SK-N-SH (cell line): Measurements from ENCODE around the gene UBLCP1.
A peak's percentile ranks its signal among the peaks of the same experiment; 100 is the strongest.

ENCODE experiments used
- EP300 ChIP-seq, 2 experiments: IDR thresholded peaks; 2 replicates each; pipeline versions ENCODE4 v1.4.0 to v1.6.1; 2012; ENCODE audit warnings: borderline replicate concordance in 1 of 2, low read depth in 1 of 2, low read length in 1 of 2
- FOXJ3 ChIP-seq: sonication (generic); formaldehyde crosslinking; IDR thresholded peaks from 2 replicates; pipeline ENCODE4 v1.5.1; 2020; ENCODE audit warnings: mild to moderate bottlenecking, missing genetic modification reagents
- GABPA ChIP-seq: IDR thresholded peaks from 2 replicates; pipeline ENCODE4 v1.4.0; 2012; ENCODE audit warnings: low read depth, mild to moderate bottlenecking
- JUND ChIP-seq: IDR thresholded peaks from 2 replicates; pipeline ENCODE4 v1.4.0; 2012
- MXI1 ChIP-seq: IDR thresholded peaks from 2 replicates; pipeline ENCODE4 v1.6.1; 2012; ENCODE audit warnings: mild to moderate bottlenecking, low read depth, low read length, improper control_type of control experiment
- POLR2AphosphoS5 ChIP-seq: IDR thresholded peaks from 2 replicates; pipeline ENCODE4 v1.6.1; 2012; ENCODE audit warnings: low read depth, low read length
- RXRA ChIP-seq: IDR thresholded peaks from 2 replicates; pipeline ENCODE4 v1.4.0; 2012; ENCODE audit warnings: low read depth, mild to moderate bottlenecking, borderline replicate concordance
- SMC3 ChIP-seq: IDR thresholded peaks from 2 replicates; pipeline ENCODE4 v1.6.1; 2012; ENCODE audit warnings: low read depth, low read length, improper control_type of control experiment
- TAF1 ChIP-seq: IDR thresholded peaks from 2 replicates; pipeline ENCODE4 v1.6.1; 2012; ENCODE audit warnings: low read depth, mild to moderate bottlenecking, low read length, moderate library complexity, borderline replicate concordance
- YY1 ChIP-seq: IDR thresholded peaks from 2 replicates; pipeline ENCODE4 v1.4.0; 2012; ENCODE audit warnings: low read depth, mild to moderate bottlenecking
- TF ChIP-seq, protein P1 (sequence below): fragments of 200-600 bp; sonication (generic); IDR thresholded peaks from 2 replicates; pipeline ENCODE4 v1.6.1; 2017; ENCODE audit warnings: antibody characterized with exemption, mild to moderate bottlenecking, moderate library complexity
- TF ChIP-seq, protein P2 (sequence below): IDR thresholded peaks from 2 replicates; pipeline ENCODE4 v1.6.1; 2012; ENCODE audit warnings: mild to moderate bottlenecking, low read depth, low read length, moderate library complexity
- TF ChIP-seq, protein P3 (sequence below): IDR thresholded peaks from 2 replicates; pipeline ENCODE4 v1.4.0; 2012; ENCODE audit warnings: low read depth

DNA sequence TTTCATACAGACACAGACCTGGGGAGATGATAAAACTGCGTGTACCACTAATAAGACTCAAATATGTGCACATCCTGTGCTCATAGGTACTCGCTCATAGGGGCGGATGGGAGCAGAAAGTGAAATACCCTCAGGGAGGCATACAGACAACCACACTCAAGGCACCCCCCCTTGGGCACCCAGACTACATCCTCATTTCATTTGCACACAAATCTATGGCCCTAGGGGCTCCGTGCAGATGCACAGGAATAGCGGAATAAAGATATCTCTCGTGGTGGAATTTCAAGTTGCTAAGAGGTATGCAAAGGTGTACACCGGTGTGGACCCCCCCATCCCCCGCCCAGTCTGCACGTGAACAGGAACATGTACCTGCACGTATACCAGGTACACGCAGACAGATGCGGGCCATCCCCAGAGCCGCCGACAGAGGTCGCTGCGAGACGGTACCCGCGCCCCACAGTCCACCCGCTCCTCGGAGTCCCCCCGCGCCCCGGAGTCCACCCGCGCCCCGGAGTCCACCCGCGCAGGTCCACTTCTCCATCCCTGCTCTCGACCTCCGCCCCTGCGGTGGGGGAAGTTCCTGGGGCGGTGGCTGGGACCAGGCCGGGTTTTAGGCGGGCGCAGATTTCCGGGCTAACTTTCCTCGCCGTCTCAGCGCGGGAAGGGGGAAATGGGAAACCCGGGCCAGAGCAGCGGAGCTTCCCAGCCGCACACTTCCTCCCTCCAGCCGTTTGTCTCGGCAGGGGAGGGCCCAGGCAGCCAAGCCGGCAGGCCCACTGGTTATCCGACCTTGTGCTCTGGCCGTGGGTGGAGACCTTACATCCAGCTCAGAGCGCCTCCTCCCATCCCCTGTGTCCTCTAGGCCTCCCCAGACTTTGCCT lies 68.2 kb downstream of the UBLCP1 start:
- TF ChIP-seq, protein P1, sequence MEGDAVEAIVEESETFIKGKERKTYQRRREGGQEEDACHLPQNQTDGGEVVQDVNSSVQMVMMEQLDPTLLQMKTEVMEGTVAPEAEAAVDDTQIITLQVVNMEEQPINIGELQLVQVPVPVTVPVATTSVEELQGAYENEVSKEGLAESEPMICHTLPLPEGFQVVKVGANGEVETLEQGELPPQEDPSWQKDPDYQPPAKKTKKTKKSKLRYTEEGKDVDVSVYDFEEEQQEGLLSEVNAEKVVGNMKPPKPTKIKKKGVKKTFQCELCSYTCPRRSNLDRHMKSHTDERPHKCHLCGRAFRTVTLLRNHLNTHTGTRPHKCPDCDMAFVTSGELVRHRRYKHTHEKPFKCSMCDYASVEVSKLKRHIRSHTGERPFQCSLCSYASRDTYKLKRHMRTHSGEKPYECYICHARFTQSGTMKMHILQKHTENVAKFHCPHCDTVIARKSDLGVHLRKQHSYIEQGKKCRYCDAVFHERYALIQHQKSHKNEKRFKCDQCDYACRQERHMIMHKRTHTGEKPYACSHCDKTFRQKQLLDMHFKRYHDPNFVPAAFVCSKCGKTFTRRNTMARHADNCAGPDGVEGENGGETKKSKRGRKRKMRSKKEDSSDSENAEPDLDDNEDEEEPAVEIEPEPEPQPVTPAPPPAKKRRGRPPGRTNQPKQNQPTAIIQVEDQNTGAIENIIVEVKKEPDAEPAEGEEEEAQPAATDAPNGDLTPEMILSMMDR: peak; percentile 83
- TF ChIP-seq JUND: no peak
- TF ChIP-seq, protein P2, sequence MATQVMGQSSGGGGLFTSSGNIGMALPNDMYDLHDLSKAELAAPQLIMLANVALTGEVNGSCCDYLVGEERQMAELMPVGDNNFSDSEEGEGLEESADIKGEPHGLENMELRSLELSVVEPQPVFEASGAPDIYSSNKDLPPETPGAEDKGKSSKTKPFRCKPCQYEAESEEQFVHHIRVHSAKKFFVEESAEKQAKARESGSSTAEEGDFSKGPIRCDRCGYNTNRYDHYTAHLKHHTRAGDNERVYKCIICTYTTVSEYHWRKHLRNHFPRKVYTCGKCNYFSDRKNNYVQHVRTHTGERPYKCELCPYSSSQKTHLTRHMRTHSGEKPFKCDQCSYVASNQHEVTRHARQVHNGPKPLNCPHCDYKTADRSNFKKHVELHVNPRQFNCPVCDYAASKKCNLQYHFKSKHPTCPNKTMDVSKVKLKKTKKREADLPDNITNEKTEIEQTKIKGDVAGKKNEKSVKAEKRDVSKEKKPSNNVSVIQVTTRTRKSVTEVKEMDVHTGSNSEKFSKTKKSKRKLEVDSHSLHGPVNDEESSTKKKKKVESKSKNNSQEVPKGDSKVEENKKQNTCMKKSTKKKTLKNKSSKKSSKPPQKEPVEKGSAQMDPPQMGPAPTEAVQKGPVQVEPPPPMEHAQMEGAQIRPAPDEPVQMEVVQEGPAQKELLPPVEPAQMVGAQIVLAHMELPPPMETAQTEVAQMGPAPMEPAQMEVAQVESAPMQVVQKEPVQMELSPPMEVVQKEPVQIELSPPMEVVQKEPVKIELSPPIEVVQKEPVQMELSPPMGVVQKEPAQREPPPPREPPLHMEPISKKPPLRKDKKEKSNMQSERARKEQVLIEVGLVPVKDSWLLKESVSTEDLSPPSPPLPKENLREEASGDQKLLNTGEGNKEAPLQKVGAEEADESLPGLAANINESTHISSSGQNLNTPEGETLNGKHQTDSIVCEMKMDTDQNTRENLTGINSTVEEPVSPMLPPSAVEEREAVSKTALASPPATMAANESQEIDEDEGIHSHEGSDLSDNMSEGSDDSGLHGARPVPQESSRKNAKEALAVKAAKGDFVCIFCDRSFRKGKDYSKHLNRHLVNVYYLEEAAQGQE: no peak
- TF ChIP-seq, protein P3, sequence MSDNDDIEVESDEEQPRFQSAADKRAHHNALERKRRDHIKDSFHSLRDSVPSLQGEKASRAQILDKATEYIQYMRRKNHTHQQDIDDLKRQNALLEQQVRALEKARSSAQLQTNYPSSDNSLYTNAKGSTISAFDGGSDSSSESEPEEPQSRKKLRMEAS: no peak
- TF ChIP-seq EP300 (IDR thresholded peaks at IDR 0.05; ENCODE audit: borderline replicate concordance in 1 of 2, low read depth in 1 of 2, low read length in 1 of 2): no peak
- peak; percentile 27; the same call in 1 of the 2 replicates for TF ChIP-seq SMC3
- no peak for TF ChIP-seq YY1
- no peak for TF ChIP-seq TAF1
- TF ChIP-seq GABPA: no peak
- no peak for TF ChIP-seq FOXJ3 (CRISPR knock-in tag)
- TF ChIP-seq MXI1: no peak
- no peak for TF ChIP-seq RXRA
- TF ChIP-seq POLR2AphosphoS5: no peak
